GM12878 (cell line): ENCODE results near the gene MAD1L1. TPM values are rescaled to one million over a fixed set of nuclear protein-coding genes. Genes with fewer than 3 reads are reported as not detected.

Source experiments
- ATAC-seq: fragments of 200-7000 bp; cut with Tn5 transposase; 3 replicates; pipeline ENCODE4 v1.9.1; 2020; ENCODE audit warnings: mild to moderate bottlenecking, moderate library complexity
- BruUV-seq: library from RNA; stranded (reverse); fragments of 400-500 nt; replicated peaks from 2 replicates; lab custom pipeline; 2021; lab: Mats Ljungman, UMichigan
- CTCF ChIA-PET: fragments of 300-600 bp; sonication (Branson Sonifier 250); formaldehyde crosslinking; extraction: SDS; loops from one replicate; lab custom pipeline; 2021; ENCODE audit warnings: inconsistent platforms; lab: Yijun Ruan, JAX
- POLR2A ChIA-PET: fragments of 350-600 bp; formaldehyde crosslinking; extraction: SDS; loops from one replicate; lab custom pipeline; 2021; ENCODE audit warnings: inconsistent platforms; lab: Charles Lee
- RAD21 ChIA-PET: fragments of 300-600 bp; sonication (Branson Sonifier 250); formaldehyde crosslinking; loops from one replicate; lab custom pipeline; 2023; ENCODE audit warnings: antibody characterized with exemption; ENCODE audit not compliant: unreplicated experiment; lab: Charles Lee
- SMC1A ChIA-PET: fragments of 300-600 bp; sonication (Branson Sonifier 250); formaldehyde crosslinking; loops from one replicate; lab custom pipeline; 2023; ENCODE audit not compliant: unreplicated experiment, uncharacterized antibody; lab: Charles Lee
- DNase-seq: peaks from one replicate; pipeline ENCODE4 v3.0.0-alpha.2; 2011; ENCODE audit warnings: low read depth, low spot score
- FAIRE-seq: peaks from 3 replicates; lab custom pipeline; 2011; peaks lifted over from hg19 to GRCh38; lab: Jason Lieb, UNC
- H2AFZ ChIP-seq: 2 replicates; pipeline ENCODE4 v1.6.0; 2011; ENCODE audit warnings: low read depth, low read length, control low read depth; ENCODE audit not compliant: control insufficient read depth
- H3K27ac ChIP-seq: 2 replicates; pipeline ENCODE4 v1.5.1; 2011; ENCODE audit warnings: control low read depth; ENCODE audit not compliant: control insufficient read depth, insufficient read depth
- H3K27me3 ChIP-seq, 2 experiments: replicated peaks in 1 of 2; 2 replicates each; pipeline versions ENCODE4 v1.6.0 to v1.6.1; 2011; ENCODE audit warnings: low read length in 1 of 2; ENCODE audit not compliant: control insufficient read depth in 2 of 2, insufficient read depth in 2 of 2
- H3K36me3 ChIP-seq, 2 experiments: 2 replicates each; pipeline ENCODE4 v1.5.1; 2011; ENCODE audit warnings: low read length in 1 of 2; ENCODE audit not compliant: control insufficient read depth in 2 of 2, insufficient read depth in 2 of 2
- H3K4me1 ChIP-seq: 2 replicates; pipeline ENCODE4 v1.6.1; 2011; ENCODE audit warnings: mild to moderate bottlenecking, low read length, moderate library complexity, mixed read lengths; ENCODE audit not compliant: control insufficient read depth, insufficient read depth
- H3K4me2 ChIP-seq: 2 replicates; pipeline ENCODE4 v1.6.0; 2011; ENCODE audit warnings: control low read depth; ENCODE audit not compliant: control insufficient read depth, insufficient read depth
- H3K4me3 ChIP-seq: fragments of 200-600 bp; sonication (generic); 2 replicates; pipeline ENCODE4 v1.5.1; 2016
- H3K79me2 ChIP-seq: 2 replicates; pipeline ENCODE4 v1.6.0; 2011; ENCODE audit warnings: low read length; ENCODE audit not compliant: control insufficient read depth, insufficient read depth
- H3K9ac ChIP-seq: 2 replicates; pipeline ENCODE4 v1.8.0; 2011; ENCODE audit warnings: low read length, control low read depth, mixed read lengths; ENCODE audit not compliant: control insufficient read depth, insufficient read depth
- H3K9me3 ChIP-seq: replicated peaks from 3 replicates; pipeline ENCODE4 v1.5.1; 2011; ENCODE audit warnings: mild to moderate bottlenecking, low read length; ENCODE audit not compliant: control insufficient read depth, insufficient read depth
- H4K20me1 ChIP-seq: 2 replicates; pipeline ENCODE4 v1.6.0; 2011; ENCODE audit not compliant: control insufficient read depth, insufficient read depth
- CBX3 ChIP-seq: fragments of 200-600 bp; sonication (generic); IDR thresholded peaks from 2 replicates; pipeline ENCODE4 v1.6.1; 2016; ENCODE audit warnings: low read depth, borderline replicate concordance
- MTA3 ChIP-seq: IDR thresholded peaks from 2 replicates; pipeline ENCODE4 v1.6.1; 2012; ENCODE audit warnings: low read length, inconsistent platforms, borderline replicate concordance
- NFYA ChIP-seq: IDR thresholded peaks from 2 replicates; pipeline ENCODE4 v1.6.1; 2011; ENCODE audit warnings: low read depth, mild to moderate bottlenecking, low read length, improper control_type of control experiment, borderline replicate concordance
- NR2C1 ChIP-seq: fragments of 450-650 bp; IDR thresholded peaks from 2 replicates; pipeline ENCODE4 v1.6.1; 2017; ENCODE audit warnings: antibody characterized with exemption, mild to moderate bottlenecking, moderate library complexity
- RAD51 ChIP-seq: fragments of 450-650 bp; IDR thresholded peaks from 2 replicates; pipeline ENCODE4 v1.6.1; 2016; ENCODE audit warnings: moderate library complexity, mild to moderate bottlenecking, inconsistent platforms
- SMAD1 ChIP-seq: fragments of 450-650 bp; IDR thresholded peaks from 2 replicates; pipeline ENCODE4 v1.6.1; 2018; ENCODE audit warnings: mild to moderate bottlenecking, low read depth; ENCODE audit not compliant: partially characterized antibody
- SUZ12 ChIP-seq: fragments of 200-600 bp; sonication (generic); IDR thresholded peaks from one replicate; pipeline ENCODE4 v1.6.1; 2018; ENCODE audit warnings: antibody characterized with exemption, mild to moderate bottlenecking; ENCODE audit not compliant: unreplicated experiment
- WRNIP1 ChIP-seq: IDR thresholded peaks from 2 replicates; pipeline ENCODE4 v1.6.1; 2011; ENCODE audit warnings: low read depth, low read length, improper control_type of control experiment, borderline replicate concordance
- WGBS: methylation state at CpG from one replicate; pipeline ENCODE4 v1.1.6; 2016; ENCODE audit warnings: low lambda C conversion rate; ENCODE audit not compliant: insufficient replicate concordance, insufficient coverage; ENCODE audit errors: missing lambda C conversion rate; 5-methylcytosine and 5-hydroxymethylcytosine counted together
- in situ Hi-C: fragments of 300-500 bp; cut with MboI; formaldehyde crosslinking; loops from 9 replicates; pipeline ENCODE4 v1.14.3; 2018; ENCODE audit warnings: mixed read lengths
- intact Hi-C: fragments of 100-400 bp; cut with micrococcal nuclease; formaldehyde crosslinking; loops from one replicate; pipeline ENCODE4 v1.14.2; 2022; ENCODE audit not compliant: unreplicated experiment
- polyA plus RNA-seq, 11 experiments: library from polyadenylated mRNA; depleted of rRNA in 4 of 11; unstranded in 6 of 11; stranded (reverse) in 5 of 11; fragments of >200 nt; fragmentation: Nextera tagmentation in 4 of 11; fragmentation: Illumina TruSeq in 1 of 11; extraction: Ambion mirVana in 4 of 11; extraction: Trizol in 1 of 11; gene quantifications; 1 replicate in 1 of 11; 2 replicates in 10 of 11; pipeline versions ENCODE4 v1.2.1 to v1.2.3, GENCODE V29; 2011 to 2016; ENCODE audit warnings: inconsistent platforms in 2 of 11, missing spikeins in 2 of 11, low read depth in 1 of 11
- total RNA-seq, 4 experiments: library from RNA; depleted of rRNA in 3 of 4; stranded (reverse); fragments of >200 nt in 3 of 4; fragmentation: Illumina TruSeq in 1 of 4; extraction: Trizol in 1 of 4; gene quantifications; 2 replicates each; pipeline versions ENCODE4 v1.2.1 to v1.2.3, GENCODE V29; 2013 to 2021
- TF ChIP-seq, protein P1 (sequence below): fragments of 450-650 bp; formaldehyde crosslinking; IDR thresholded peaks from 2 replicates; pipeline ENCODE4 v1.4.0; 2020; ENCODE audit warnings: mild to moderate bottlenecking, moderate library complexity

MAD1L1 gene
- total and polyA plus RNA-seq, 10 of the 15 experiments (the other 5 are each of a cell fraction or from before 2014, with no cell fraction given) = 2.2 to 76.8 (median 38.3) TPM

DNA sequence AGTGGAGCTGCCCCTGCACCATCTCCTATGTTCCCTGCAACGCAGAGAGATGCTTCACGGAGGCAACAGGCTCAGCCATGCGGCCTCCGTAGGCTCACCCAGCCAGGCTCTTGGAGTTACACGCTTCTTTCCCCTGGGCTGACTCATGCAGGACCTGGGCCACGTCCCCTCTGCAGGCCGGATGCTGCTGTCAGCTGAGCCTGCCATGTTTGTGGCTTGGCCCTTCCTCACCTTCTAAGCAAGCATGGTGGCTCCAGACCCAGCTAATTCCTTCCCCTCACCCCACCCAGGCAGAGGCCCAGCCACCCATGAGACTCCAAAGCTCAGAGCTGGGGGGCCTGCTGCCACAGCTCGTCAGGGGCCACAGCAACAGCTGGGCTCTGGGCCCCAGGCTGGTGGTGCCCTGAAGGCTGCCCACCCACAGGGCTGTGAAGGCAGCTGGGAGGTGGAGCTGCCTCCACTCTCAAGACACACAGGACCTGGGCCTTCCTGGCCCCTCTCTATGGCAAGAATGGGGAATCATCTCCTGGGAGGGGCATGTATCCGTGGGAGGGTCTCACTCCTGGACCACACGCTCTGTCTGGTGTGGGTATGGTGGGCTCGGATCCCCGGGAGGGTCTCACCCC, 343.1 kb downstream of the MAD1L1 start:
- Histone ChIP-seq H3K9me3 (no peaks in the 10 kb centered on the region; the same call in 2 of the 3 replicates), H3K27me3 (no peaks in the 10 kb centered on the region), H3K27ac (no peak overlapping the region), H3K36me3 (peaks cover 7 to 24% of the 10 kb centered on the region in 2 experiments; a peak in 3 of 4 replicates), H4K20me1 (no peaks in the 10 kb centered on the region), H3K4me3 (no peak overlapping the region), H3K4me2 (no peak overlapping the region)
- in situ Hi-C loops (no loop called here), intact Hi-C loops (no loop called here)
- CTCF ChIA-PET = no interaction called here
- POLR2A ChIA-PET = no interaction called here
- 87% methylated on average over 12 of the region's 12 CpGs for WGBS
- RAD21 ChIA-PET = no interaction called here
- BruUV-seq = no TSS peak
- no peak for DNase-seq
- TF ChIP-seq RAD51 (no peak), NR2C1 (no peak), NFYA (no peak), SMAD1 (no peak), SUZ12 (no peak), WRNIP1 (no peak), CBX3 (no peak), MTA3 (no peak)
- TF ChIP-seq, protein P1, sequence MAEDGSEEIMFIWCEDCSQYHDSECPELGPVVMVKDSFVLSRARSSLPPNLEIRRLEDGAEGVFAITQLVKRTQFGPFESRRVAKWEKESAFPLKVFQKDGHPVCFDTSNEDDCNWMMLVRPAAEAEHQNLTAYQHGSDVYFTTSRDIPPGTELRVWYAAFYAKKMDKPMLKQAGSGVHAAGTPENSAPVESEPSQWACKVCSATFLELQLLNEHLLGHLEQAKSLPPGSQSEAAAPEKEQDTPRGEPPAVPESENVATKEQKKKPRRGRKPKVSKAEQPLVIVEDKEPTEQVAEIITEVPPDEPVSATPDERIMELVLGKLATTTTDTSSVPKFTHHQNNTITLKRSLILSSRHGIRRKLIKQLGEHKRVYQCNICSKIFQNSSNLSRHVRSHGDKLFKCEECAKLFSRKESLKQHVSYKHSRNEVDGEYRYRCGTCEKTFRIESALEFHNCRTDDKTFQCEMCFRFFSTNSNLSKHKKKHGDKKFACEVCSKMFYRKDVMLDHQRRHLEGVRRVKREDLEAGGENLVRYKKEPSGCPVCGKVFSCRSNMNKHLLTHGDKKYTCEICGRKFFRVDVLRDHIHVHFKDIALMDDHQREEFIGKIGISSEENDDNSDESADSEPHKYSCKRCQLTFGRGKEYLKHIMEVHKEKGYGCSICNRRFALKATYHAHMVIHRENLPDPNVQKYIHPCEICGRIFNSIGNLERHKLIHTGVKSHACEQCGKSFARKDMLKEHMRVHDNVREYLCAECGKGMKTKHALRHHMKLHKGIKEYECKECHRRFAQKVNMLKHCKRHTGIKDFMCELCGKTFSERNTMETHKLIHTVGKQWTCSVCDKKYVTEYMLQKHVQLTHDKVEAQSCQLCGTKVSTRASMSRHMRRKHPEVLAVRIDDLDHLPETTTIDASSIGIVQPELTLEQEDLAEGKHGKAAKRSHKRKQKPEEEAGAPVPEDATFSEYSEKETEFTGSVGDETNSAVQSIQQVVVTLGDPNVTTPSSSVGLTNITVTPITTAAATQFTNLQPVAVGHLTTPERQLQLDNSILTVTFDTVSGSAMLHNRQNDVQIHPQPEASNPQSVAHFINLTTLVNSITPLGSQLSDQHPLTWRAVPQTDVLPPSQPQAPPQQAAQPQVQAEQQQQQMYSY (CRISPR knock-in tag) = no peak
- TF ChIP-seq, all 136 proteins: peak for 0
- SMC1A ChIA-PET = no interaction called here
- ATAC-seq = no peak
- no peaks in the 10 kb centered on the region for H3K4me1 ChIP-seq
- H3K79me2 ChIP-seq = no peaks in the 10 kb centered on the region
- H3K9ac ChIP-seq = no peak overlapping the region
- FAIRE-seq = no peak
- no peak overlapping the region for H2AFZ ChIP-seq
